ENCODE data around the gene RNFT1. TPM values are rescaled to one million over a fixed set of nuclear protein-coding genes. Genes with fewer than 3 reads are reported as not detected.
A peak's percentile ranks its signal among the peaks of the same experiment; 100 is the strongest.
"Not testable (repeated sequence)": the region's sequence is repeated elsewhere in the genome, so short reads cannot be mapped to it uniquely, and the experiment has no call there.

The RNFT1 gene
- total RNA-seq, 1 donor from 2014 or later = 16.8 TPM

GRCh38 chr17:59972778-59973177 lies 8.2 kb upstream of the RNFT1 start:
- Mint-ChIP-seq H3K36me3 (ENCODE audit: low read depth, unreplicated experiment) (no peaks in the 10 kb centered on the region), H3K27ac (ENCODE audit: unreplicated experiment) (no peak overlapping the region), H3K9me3 (ENCODE audit: unreplicated experiment) (no peaks in the 10 kb centered on the region), H3K27me3 (ENCODE audit: unreplicated experiment) (peaks cover 1% of the 10 kb centered on the region), H3K4me3 (ENCODE audit: unreplicated experiment) (no peak overlapping the region), H3K4me1 (ENCODE audit: unreplicated experiment) (no peaks in the 10 kb centered on the region)
- TF ChIP-seq CTCF (IDR thresholded peaks at IDR 0.05; ENCODE audit: unreplicated experiment) = no peak
- DNase-seq (ENCODE audit: low spot score) = no peak

GRCh38 chr17:59971771-59972170 lies 7.2 kb upstream of the RNFT1 start:
- not testable (repeated sequence) for H3K4me1 Mint-ChIP-seq (ENCODE audit: unreplicated experiment); H3K27ac Mint-ChIP-seq (ENCODE audit: unreplicated experiment)

GRCh38 chr17:59963738-59964481 lies 630 bp downstream of the RNFT1 start:
- peak; percentile 25 for DNase-seq (ENCODE audit: low spot score)
- Mint-ChIP-seq H3K36me3 (ENCODE audit: low read depth, unreplicated experiment) (no peaks in the 10 kb centered on the region), H3K4me3 (ENCODE audit: unreplicated experiment) (peak overlapping the region; percentile 89), H3K27ac (ENCODE audit: unreplicated experiment) (peak overlapping the region; percentile 77), H3K27me3 (ENCODE audit: unreplicated experiment) (peaks cover 1% of the 10 kb centered on the region), H3K4me1 (ENCODE audit: unreplicated experiment) (peaks cover 11% of the 10 kb centered on the region), H3K9me3 (ENCODE audit: unreplicated experiment) (no peaks in the 10 kb centered on the region)
- no peak for TF ChIP-seq CTCF (IDR thresholded peaks at IDR 0.05; ENCODE audit: unreplicated experiment)

More at GRCh38 chr17:59971771-59972170, 7.2 kb upstream of the RNFT1 start:
- H3K36me3 Mint-ChIP-seq (ENCODE audit: low read depth, unreplicated experiment); DNase-seq (ENCODE audit: low spot score); H3K9me3 Mint-ChIP-seq (ENCODE audit: unreplicated experiment); H3K27me3 Mint-ChIP-seq (ENCODE audit: unreplicated experiment); H3K4me3 Mint-ChIP-seq (ENCODE audit: unreplicated experiment): not testable (repeated sequence)

- Mint-ChIP-seq H3K4me1 (ENCODE audit: unreplicated experiment) (peaks cover 11% of the 10 kb centered on the region), H3K4me3 (ENCODE audit: unreplicated experiment) (no peak overlapping the region), H3K36me3 (ENCODE audit: low read depth, unreplicated experiment) (no peaks in the 10 kb centered on the region), H3K27me3 (ENCODE audit: unreplicated experiment) (no peaks in the 10 kb centered on the region), H3K27ac (ENCODE audit: unreplicated experiment) (no peak overlapping the region), H3K9me3 (ENCODE audit: unreplicated experiment) (no peaks in the 10 kb centered on the region)
- TF ChIP-seq CTCF (IDR thresholded peaks at IDR 0.05; ENCODE audit: unreplicated experiment) = no peak
- DNase-seq (ENCODE audit: low spot score) = no peak
Observed at GRCh38 chr17:59962739-59963318, 1.7 kb downstream of the RNFT1 start.

- not testable (repeated sequence) for H3K36me3 Mint-ChIP-seq (ENCODE audit: low read depth, unreplicated experiment); H3K27ac Mint-ChIP-seq (ENCODE audit: unreplicated experiment); H3K4me3 Mint-ChIP-seq (ENCODE audit: unreplicated experiment); H3K27me3 Mint-ChIP-seq (ENCODE audit: unreplicated experiment); DNase-seq (ENCODE audit: low spot score); H3K4me1 Mint-ChIP-seq (ENCODE audit: unreplicated experiment); H3K9me3 Mint-ChIP-seq (ENCODE audit: unreplicated experiment)
Observed at GRCh38 chr17:59959574-59959973, 5.0 kb downstream of the RNFT1 start.

GRCh38 chr17:59954856-59955255 lies 9.7 kb downstream of the RNFT1 start:
- H3K9me3 Mint-ChIP-seq (ENCODE audit: unreplicated experiment) = no peaks in the 10 kb centered on the region
- no peaks in the 10 kb centered on the region for H3K4me1 Mint-ChIP-seq (ENCODE audit: unreplicated experiment)
- H3K27me3 Mint-ChIP-seq (ENCODE audit: unreplicated experiment) = peaks cover 1% of the 10 kb centered on the region
- no peak for TF ChIP-seq CTCF (IDR thresholded peaks at IDR 0.05; ENCODE audit: unreplicated experiment)
- no peak overlapping the region for H3K27ac Mint-ChIP-seq (ENCODE audit: unreplicated experiment)
- no peaks in the 10 kb centered on the region for H3K36me3 Mint-ChIP-seq (ENCODE audit: low read depth, unreplicated experiment)
- DNase-seq (ENCODE audit: low spot score) = no peak
- H3K4me3 Mint-ChIP-seq (ENCODE audit: unreplicated experiment) = no peak overlapping the region

Data from endothelial cell (in vitro differentiated cells).